ENCODE data around the gene KLHL35. TPM values are rescaled to one million over a fixed set of nuclear protein-coding genes. Genes with fewer than 3 reads are reported as not detected.
A peak's percentile ranks its signal among the peaks of the same experiment; 100 is the strongest.

Gene KLHL35
- total and polyA plus RNA-seq, 4 donors = 0.62 to 2.4 (median 1.7) TPM

GRCh38 chr11:75424396-75424795, 8.6 kb downstream of the KLHL35 start:
- H3K9me3 ChIP-seq (ENCODE audit: control insufficient read depth in 4 of 4, insufficient read depth in 3 of 4, low read length in 3 of 4) = peaks cover 0 to 4% (median 2%) of the 10 kb centered on the region in 4 donors
- TF ChIP-seq CTCF (IDR thresholded peaks at IDR 0.05; ENCODE audit: control extremely low read depth, extremely low read depth) = no peak
- WGBS, 2 donors = 90 to 96% methylated on average over 1 of the region's 1 CpG
- H3K4me3 ChIP-seq = no peak overlapping the region
- no peak overlapping the region for H3K27ac ChIP-seq (ENCODE audit: low read depth in 1 of 2, low read length in 1 of 2)
- peaks cover 0 to 10% (median 9%) of the 10 kb centered on the region in 3 donors for H3K27me3 ChIP-seq (ENCODE audit: control insufficient read depth in 3 of 3, insufficient read depth in 3 of 3, low read length in 2 of 3)
- peaks cover 0 to 21% (median 6%) of the 10 kb centered on the region in 5 donors for H3K4me1 ChIP-seq (ENCODE audit: control insufficient read depth in 5 of 5, insufficient read depth in 5 of 5, low read length in 5 of 5)
- H3K36me3 ChIP-seq (ENCODE audit: control insufficient read depth in 4 of 4, insufficient read depth in 4 of 4, low read length in 4 of 4) = peaks cover 0 to 7% (median 2%) of the 10 kb centered on the region in 4 donors
- DNase-seq = no peak
- H3K9ac ChIP-seq (ENCODE audit: insufficient read depth in 1 of 2, low read length in 2 of 2) = no peak overlapping the region
- no peak for ATAC-seq (ENCODE audit: insufficient read depth, low FRiP score)

- no peak overlapping the region for H3K9ac ChIP-seq (ENCODE audit: insufficient read depth in 1 of 2, low read length in 2 of 2)
- ATAC-seq (ENCODE audit: insufficient read depth, low FRiP score) = no peak
- TF ChIP-seq CTCF (IDR thresholded peaks at IDR 0.05; ENCODE audit: control extremely low read depth, extremely low read depth) = no peak
- peaks cover 0 to 21% (median 6%) of the 10 kb centered on the region in 5 donors for H3K4me1 ChIP-seq (ENCODE audit: control insufficient read depth in 5 of 5, insufficient read depth in 5 of 5, low read length in 5 of 5)
- H3K27me3 ChIP-seq (ENCODE audit: control insufficient read depth in 3 of 3, insufficient read depth in 3 of 3, low read length in 2 of 3) = peaks cover 0 to 3% (median 3%) of the 10 kb centered on the region in 3 donors
- peaks cover 0 to 7% (median 2%) of the 10 kb centered on the region in 4 donors for H3K36me3 ChIP-seq (ENCODE audit: control insufficient read depth in 4 of 4, insufficient read depth in 4 of 4, low read length in 4 of 4)
- H3K9me3 ChIP-seq (ENCODE audit: control insufficient read depth in 4 of 4, insufficient read depth in 3 of 4, low read length in 3 of 4) = peaks cover 0 to 2% (median 0%) of the 10 kb centered on the region in 4 donors
- WGBS, 2 donors = 83 to 94% methylated on average over 9 of the region's 9 CpGs
- no peak overlapping the region for H3K4me3 ChIP-seq
- H3K27ac ChIP-seq (ENCODE audit: low read depth in 1 of 2, low read length in 1 of 2) = no peak overlapping the region
- no peak for DNase-seq
Measured at GRCh38 chr11:75423721-75424120, 9.3 kb downstream of the KLHL35 start.

GRCh38 chr11:75422248-75423231, 10.5 kb downstream of the KLHL35 start:
- Histone ChIP-seq H3K9me3 (ENCODE audit: control insufficient read depth in 4 of 4, insufficient read depth in 3 of 4, low read length in 3 of 4) (no peaks in the 10 kb centered on the region), H3K4me3 (no peak overlapping the region), H3K27me3 (ENCODE audit: control insufficient read depth in 3 of 3, insufficient read depth in 3 of 3, low read length in 2 of 3) (no peaks in the 10 kb centered on the region), H3K9ac (ENCODE audit: insufficient read depth in 1 of 2, low read length in 2 of 2) (no peak overlapping the region), H3K4me1 (ENCODE audit: control insufficient read depth in 5 of 5, insufficient read depth in 5 of 5, low read length in 5 of 5) (peaks cover 0 to 17% (median 11%) of the 10 kb centered on the region in 5 donors), H3K27ac (ENCODE audit: low read depth in 1 of 2, low read length in 1 of 2) (peak overlapping the region in 1 of 2 donors; percentile 65), H3K36me3 (ENCODE audit: control insufficient read depth in 4 of 4, insufficient read depth in 4 of 4, low read length in 4 of 4) (peaks cover 0 to 9% (median 2%) of the 10 kb centered on the region in 4 donors)
- peak in 2 of 3 donors; percentile 44 to 70 for DNase-seq
- WGBS, 2 donors = 70 to 90% methylated on average over 15 of the region's 15 CpGs
- no peak for TF ChIP-seq CTCF (IDR thresholded peaks at IDR 0.05; ENCODE audit: control extremely low read depth, extremely low read depth)
- peak; percentile 59 for ATAC-seq (ENCODE audit: insufficient read depth, low FRiP score)
